Renal cortical epithelial cell (primary cell): ENCODE measurements around the gene IRX5. TPM values are rescaled to one million over a fixed set of nuclear protein-coding genes. Genes with fewer than 3 reads are reported as not detected.

ENCODE experiments used
- DNase-seq: peaks from one replicate; pipeline ENCODE4 v3.0.0-alpha.2; 2011; ENCODE audit warnings: low read depth
- total RNA-seq: library from RNA; depleted of rRNA; stranded (reverse); fragments of >200 nt; gene quantifications from 2 replicates; pipeline ENCODE4 v1.2.3, GENCODE V29; 2014

The IRX5 gene
- total RNA-seq, 1 donor from 2014 or later = 6.8 TPM

DNA sequence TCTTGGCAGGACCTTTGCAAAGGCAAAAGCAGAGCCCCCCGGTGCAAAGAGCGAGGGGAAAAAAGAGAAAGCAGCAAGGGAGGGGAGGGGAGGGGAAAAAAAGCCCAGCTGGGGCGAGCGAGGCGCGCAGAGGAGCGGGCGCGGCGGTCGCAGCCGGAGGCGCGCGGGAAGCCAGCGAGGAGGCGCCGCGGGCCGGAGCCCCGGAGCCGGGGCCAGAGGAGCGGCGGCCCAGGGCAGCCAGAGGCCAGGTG lies 129 bp downstream of the IRX5 start:
- no peak for DNase-seq

DNA sequence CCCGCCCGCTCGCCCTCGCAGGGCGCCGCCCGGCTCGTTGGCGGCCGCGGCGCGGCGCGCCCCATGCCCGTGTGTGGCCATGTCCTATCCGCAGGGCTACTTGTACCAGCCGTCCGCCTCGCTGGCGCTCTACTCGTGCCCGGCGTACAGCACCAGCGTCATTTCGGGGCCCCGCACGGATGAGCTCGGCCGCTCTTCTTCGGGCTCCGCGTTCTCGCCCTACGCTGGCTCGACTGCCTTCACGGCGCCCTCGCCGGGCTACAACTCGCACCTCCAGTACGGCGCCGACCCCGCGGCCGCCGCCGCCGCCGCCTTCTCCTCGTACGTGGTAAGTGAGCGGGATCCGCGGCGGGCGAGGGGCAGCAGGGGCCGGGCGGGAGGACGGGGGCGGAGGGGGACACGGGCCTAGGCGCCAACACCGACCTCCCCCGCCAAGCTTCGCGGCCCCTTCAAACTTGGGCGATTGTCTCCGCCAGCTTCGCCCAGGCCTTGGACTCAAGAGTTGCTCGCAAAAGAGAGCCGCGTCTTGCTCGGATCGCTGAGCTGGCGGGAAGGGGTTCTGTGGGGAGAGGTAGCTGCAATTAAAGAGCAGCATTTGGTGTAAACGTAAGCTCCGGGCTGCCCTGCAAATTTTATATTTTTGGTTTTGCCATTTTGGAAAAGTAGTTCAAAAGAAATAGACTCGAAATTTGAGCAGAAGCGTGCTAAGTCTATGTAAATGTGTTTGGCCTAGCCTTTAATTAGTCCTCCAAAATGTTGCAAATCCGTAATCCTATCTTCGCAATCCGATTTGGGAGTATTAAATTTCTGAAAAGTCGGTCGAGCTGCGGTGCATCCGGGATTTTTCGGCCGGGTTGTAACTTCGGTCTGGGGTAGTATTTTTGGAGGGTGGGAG lies 702 bp downstream of the IRX5 start:
- no peak for DNase-seq

DNA sequence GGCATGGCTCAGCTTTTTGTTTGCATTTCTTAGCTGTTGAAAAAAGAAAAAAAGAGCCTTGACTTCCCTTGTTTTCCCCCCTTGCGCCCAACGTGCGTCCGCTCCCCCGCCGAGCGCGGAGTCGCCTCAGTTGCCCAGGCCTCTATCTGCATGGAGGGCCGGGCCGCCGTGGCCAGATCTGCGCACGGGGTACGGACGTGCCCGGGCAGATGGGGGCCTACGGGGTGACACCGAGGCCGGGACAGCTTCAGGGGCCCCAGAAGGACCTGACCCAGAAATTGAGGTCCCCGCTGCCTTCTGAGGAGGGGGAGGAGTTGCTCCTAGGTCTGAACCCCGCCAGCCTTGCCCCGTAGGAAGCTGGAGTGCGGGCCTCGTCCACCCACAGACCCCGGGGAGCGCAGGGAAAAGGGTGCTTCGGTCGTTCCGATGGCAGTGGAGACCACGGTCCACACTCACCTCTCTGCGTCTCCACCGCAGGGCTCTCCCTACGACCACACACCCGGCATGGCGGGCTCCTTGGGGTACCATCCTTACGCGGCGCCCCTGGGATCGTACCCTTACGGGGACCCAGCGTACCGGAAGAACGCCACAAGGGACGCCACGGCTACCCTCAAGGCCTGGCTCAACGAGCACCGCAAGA lies 1.5 kb downstream of the IRX5 start:
- no peak for DNase-seq

DNA sequence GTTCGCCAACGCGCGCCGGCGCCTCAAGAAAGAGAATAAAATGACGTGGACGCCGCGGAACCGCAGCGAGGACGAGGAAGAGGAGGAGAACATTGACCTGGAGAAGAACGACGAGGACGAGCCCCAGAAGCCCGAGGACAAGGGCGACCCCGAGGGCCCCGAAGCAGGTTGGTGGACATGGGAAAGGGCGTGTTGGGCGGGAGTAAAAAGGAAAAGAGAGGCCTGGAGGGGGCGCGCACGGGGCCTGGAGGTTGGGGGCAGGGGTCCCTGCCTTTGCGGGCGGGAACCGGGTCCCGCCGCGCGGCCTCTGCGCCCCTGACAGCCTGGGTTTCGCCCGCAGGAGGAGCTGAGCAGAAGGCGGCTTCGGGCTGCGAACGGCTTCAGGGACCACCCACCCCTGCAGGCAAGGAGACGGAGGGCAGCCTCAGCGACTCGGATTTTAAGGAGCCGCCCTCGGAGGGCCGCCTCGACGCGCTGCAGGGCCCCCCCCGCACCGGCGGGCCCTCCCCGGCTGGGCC lies 2.1 kb downstream of the IRX5 start:
- DNase-seq = no peak

DNA sequence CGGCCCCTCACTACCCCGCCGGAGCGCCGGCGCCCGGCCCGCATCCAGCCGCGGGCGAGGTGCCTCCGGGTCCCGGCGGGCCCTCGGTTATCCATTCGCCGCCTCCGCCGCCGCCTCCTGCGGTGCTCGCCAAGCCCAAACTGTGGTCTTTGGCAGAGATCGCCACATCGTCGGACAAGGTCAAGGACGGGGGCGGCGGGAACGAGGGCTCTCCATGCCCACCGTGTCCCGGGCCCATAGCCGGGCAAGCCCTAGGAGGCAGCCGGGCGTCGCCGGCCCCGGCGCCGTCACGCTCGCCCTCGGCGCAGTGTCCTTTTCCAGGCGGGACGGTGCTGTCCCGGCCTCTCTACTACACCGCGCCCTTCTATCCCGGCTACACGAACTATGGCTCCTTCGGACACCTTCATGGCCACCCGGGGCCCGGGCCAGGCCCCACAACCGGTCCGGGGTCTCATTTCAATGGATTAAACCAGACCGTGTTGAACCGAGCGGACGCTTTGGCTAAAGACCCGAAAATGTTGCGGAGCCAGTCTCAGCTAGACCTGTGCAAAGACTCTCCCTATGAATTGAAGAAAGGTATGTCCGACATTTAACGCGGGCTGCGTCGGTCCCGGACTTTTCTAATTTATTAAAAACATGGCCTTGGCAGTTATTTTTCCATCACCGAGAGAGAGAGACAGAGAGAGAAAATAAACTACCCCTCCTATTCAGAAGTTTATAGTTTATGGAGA lies 2.8 kb downstream of the IRX5 start:
- DNase-seq = no peak

DNA sequence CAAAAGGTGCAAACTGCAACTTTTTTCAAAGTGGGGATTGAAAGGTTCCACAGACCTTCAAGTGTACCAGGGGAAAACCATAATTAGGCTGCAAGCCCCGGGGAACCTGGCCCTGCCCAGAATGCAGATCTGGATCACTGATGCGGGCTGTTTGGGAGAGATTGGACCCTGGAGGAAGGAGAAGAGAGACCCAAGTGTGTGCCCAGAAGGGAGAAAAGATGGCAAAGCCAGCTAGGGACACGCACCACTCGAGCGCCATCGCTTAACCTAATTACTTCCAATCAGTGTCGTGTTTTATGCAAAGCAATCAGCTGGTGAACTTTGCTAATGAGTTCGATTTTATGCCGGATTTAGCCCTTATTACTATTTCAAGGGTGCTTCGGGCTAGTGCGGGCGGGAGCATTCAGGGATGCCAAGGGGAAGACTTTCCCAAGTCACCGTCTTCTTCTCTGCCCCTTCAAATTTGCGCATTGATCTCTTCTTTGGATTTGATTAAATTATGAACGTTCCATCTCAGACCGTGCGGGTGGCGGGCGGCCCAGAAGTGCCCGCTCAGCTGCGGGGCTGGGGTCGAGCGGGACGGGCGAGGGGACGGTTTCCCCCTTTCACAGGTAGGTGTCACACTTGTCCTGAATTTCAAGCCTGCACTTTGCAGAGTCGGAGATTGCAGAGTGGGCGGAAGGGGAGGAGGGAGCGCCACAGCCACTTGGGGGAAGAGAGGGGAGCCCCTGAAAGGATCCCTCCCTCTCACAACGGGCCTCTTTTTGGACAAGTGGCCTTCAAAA lies 4.0 kb downstream of the IRX5 start:
- DNase-seq = no peak

DNA sequence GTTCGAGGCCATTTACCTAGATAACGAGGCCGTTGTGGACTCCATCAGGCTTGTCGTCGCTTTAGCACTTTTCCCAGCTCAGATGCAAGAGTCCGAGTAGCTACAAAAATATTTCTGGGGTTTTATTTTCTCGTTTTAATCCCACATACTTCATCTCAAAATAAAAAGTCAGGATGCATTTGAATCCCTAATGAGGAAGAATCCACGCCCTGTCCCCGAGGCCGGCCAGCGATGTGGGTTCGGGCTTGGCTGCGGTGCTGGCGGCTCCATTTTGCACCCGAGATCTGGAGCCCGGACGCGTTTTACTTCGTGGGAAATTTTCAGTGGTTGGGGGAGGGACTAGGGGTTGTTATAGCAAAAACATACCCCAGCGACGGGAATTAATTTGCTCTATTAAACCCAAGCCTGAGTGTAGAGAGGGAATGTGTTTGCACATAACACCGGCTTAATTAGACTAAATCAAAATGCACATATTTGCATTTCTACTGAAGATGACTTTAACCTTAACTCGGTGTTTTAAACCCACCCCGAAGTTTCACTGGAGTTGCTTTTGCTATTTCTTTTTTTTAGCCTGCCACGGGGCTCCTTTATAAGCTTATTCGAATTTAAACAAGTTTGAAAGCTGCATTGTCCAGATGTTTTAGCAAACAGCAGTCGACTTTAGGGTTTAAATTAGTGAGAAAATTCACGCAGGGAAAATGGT lies 4.8 kb downstream of the IRX5 start:
- no peak for DNase-seq

DNA sequence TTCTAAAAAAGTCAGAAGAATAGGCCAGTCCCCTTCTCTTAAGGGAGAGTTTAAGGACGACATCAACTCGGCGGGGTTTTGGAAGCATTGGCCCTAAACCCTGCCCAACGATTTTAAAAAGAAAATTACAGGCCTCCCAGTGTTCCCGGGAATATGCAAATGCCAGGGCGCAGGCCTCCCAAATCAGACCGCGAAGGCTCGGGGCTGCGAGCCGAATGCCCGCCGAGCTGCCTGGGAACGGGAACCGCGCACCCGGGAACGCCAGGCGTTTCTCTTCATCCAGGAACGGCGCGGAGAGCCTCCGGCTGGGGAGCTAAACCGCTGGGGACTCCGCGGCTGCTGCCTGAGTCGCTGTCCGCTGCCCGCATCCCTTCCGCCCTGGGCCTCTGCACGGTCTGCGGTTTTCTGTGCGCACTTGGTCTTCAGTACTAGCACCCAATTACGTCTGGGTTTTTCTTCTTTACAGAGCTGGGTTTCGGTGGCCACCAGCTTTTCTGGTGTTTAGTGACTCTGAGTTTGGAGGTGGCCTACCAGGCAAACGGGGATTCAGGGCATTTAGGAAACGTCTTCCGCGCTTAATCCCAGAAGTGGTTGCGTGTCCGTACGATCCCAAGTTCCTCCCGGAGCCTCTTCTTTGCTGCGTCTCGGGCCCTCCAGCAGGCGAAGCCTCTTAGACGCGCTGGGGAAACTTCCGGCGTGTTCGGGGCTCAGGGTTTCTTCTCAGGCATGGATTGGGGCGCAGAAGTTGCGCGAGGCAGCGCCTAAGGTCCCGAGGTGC lies 5.7 kb downstream of the IRX5 start:
- no peak for DNase-seq

DNA sequence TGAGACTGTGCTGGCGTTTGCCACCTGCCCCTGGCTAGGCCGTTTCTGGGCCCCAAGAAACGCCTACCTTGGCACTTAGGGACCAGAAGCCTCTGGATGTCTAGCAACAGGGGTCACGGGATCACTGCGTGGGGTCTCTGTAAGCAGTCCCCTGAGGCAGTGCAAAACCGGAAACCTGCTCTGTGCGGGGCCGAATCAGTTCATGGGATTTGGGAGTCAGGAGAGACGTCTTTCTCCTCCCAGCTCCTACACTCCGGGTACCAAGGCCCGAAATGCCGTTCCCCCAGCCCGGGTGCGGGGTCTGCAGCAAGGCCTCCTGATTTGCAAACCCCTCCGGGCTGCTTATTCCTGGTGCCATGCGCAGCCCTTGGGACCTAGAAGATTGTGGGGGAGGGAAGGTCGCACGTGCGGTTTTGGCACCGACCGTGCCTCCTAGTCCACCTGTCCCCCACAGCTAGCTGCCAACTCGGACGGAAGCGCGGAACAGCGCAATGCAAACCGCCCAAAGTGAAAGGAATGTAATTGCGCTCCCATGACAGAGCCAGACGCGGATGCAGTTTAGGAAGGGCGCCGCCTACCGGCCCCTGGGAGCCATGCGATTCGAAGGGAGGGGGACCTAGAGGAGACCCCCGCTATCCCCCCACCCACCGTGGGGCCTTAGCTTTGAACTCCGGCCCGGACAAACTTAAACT lies 6.5 kb downstream of the IRX5 start:
- no peak for DNase-seq

DNA sequence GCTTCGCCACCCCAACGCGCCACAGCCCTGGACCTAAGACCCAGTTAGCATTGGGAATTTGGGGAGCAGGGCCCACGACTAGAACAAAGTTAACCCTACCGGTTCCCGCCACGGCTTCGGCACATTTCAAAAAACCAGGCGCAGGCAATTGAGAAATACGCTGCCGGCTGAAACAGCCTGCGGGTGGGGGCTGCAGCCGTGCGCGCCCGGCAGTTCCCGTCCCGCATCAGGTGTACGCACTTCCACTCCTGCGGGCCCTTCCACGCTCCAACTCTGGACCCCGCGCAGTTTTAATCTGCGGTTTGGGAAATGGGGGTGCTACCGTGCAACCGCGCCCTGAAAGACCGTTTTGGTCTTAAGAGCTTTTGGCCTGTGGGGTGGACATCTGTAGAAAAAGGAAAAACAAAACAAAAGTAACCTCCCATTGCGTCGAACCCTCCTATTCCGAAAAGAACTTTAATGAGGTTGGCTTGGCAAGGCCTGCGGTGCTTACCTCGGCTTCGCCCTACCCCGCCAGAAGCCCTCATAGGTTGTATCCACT lies 7.1 kb downstream of the IRX5 start:
- DNase-seq = no peak

DNA sequence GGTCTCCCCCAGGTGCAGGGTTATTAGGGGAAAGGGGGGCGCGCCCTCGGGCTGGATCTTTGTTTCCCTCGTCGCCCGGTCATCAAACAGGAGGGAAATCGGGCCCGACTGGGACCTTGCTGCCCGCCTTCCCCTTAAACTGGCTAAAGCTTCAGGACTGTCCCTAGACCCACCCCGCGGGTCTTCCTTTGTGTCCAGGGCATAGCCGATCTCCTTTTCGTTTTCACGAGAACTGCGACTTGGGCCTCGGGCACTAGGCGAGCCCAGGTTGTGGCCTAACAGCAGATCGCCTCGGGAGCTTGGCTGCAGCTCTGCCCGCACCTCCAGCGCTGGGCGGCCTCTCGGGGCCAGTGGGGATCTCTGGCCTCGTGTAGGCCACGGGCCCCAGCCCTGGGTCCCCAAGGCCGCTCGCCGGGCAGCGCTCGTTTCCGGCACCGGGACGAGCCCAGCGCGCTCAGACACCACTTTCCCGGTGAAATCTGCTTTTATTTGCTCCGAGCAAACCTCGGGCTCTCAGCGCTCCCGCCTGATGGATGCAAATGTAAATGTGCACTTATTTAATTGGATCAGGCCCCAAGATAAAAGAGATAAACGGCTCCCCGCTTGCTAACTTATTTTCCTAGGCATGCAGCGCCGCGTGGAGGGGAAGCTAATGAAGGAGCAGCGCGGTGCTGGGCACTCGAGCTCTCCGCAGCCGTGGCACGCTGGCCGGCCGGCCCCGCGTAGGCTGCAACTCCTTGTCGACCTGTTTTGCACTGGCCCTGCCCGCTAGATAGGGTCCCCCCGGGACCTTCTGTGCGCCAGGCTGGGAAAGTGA lies 7.8 kb downstream of the IRX5 start:
- DNase-seq = no peak

DNA sequence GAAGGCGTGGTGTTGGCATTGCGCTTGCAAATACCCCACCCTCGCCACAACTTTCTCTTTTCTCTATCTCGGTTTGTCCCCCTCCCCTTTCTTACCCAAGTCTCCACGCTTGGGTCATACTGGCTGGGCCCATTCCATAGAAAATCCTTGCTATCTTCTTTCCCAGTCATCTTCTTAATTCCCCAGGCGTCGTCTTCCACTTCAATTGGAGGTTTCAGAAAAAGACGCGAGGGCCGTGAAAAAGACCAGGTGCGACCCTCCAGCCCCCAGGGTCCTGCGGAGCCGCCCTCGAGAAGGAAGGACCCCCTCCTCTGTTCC lies 8.3 kb downstream of the IRX5 start:
- no peak for DNase-seq

DNA sequence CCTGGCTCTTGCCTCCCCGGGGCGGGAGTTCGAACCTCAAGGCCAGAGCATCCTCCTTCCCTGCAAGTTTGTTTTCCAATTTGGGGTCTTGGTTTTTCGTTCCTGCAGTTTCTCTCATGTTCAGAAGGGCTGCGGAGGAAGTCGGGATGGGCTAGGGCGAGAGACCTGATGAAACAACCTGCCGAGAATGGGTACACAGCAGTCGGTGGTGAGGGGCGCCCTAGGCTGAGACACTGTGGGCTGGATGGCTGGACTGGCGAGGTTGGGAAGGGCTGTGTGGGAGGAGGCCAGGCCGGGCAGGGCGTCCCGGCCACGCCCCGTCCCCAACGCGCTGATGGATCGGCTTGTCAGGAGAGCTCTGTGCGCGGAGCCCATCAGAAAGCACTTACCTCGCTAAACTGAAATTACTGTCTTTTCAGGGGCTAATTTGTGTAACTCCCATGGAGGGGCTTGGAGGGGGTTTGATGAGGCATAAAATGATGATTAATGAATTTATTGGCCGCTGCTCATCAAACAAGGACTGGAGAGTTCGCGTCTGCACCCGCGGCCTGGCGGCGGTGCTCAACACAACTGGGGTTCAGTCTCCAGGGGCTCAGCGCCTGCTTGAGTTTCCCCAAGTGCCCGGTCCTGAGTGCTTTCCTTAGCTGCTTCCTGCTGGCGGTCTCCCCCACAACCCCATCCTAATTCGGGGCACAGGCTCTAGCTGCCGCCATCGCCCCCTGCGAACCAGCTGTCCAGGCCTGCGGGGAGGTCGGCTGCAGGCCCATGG lies 9.0 kb downstream of the IRX5 start:
- no peak for DNase-seq

DNA sequence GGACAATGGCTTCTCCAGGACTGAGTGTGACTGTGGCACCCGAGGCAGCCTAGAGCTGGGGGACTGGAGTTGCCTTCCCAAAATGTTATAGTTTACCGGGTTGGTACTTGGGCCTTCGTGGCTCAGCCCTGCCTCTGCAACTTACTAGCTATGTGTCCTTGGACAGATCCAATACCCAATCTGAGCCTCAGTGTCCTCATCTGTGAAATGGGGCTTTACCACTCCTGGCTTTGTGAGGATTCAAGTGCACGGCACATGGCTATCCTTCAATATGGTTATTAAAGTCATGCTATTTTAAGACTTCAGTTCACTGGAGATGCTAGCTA lies 9.6 kb downstream of the IRX5 start:
- DNase-seq = no peak

DNA sequence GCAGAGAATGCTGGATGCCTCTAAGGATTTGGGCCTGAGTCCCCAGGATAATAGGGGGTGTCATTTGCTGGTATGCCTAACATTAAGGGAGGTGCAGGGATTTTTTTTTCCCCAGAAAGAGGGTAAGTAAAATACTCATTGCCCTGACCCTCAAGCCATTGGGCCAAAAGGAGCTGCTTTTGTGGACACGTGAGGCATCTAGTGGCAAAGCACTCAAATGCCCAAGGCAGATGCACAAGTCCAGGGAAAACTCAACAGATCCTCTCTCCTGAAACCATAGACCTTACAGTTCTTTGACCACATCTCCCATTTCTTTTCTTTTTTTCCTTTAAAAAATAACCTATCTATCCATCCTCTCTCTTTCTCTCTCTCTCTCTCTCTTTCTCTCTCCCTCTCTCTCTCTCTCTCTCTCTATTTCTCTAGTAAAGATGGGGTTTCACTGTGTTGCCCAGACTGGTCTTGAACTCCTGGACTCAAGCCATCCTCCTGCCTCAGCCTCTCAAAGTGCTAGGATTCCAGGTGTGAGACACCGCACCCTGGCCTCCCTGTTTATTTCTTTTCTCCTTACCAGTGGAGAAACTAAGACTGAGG lies 11.8 kb downstream of the IRX5 start:
- no peak for DNase-seq

DNA sequence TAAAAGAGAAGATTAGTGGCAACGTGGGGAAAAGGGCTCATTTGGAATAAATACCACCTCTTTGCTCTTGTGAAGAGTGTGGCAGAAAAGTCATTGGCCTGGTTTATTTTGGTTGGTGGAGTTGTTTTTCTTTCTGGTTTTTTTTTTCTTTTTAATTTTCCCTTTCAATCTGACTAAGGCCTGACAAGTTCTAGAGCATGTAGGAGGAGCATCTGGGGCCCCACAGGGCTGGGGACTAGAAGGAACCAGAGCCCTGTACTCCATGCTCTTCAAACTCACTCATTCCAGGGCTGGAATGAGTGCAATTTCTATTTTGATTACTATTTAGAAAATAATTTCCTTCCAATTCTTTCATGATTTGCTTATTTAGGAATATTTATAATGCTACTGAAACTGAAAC lies 13.3 kb downstream of the IRX5 start:
- DNase-seq = no peak

DNA sequence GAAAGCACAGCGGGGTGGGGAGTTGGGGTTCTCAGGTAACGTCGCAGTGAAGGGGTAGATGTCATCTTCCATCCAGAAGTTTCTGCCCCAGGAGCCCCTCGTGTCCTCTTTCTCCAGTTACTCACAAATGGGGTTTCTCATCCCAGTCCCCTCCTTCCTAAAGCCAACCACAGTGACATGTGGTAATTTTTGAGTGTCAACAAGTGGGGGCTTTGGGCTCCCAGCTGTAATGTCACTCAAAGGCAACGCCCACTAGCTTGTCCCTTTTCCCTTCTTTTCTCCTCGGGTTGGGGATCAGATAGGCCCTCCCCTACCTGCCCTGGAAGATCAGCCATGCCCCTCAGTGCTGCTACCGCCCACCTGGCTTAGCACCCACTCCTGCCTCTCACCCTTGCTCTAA lies 14.4 kb downstream of the IRX5 start:
- DNase-seq = no peak

DNA sequence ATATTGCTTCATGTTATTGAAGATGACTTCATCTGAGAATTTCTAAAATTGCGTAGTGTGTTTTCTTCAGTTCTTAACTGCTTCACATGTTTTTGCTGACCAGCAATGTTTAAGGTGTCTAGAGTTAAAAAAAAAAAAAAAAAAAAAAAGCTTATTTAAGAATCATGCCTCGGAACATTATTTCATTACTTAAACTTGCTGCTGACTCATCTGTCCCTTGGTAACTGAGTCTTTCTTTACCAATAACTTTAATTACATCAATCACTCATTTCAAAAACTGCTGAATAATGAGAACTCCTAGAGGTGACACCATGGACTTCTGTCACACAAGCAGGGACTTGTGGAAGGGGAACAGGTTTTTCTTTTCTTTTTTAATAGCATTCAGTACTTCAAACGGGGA lies 16.2 kb downstream of the IRX5 start:
- peak; percentile 20 for DNase-seq
